D721Med (cell line): Measurements from ENCODE around the gene ALKBH5.

Experiments
- DNase-seq: peaks from one replicate; pipeline ENCODE4 v3.0.0; 2011; ENCODE audit warnings: low spot score; ENCODE audit not compliant: insufficient read length
- FAIRE-seq: peaks from 2 replicates; lab custom pipeline; 2011; peaks lifted over from hg19 to GRCh38; lab: Jason Lieb, UNC
- TF ChIP-seq, protein P1 (sequence below): IDR thresholded peaks from 2 replicates; pipeline ENCODE4 v1.5.1; 2012; ENCODE audit warnings: mild to moderate bottlenecking, control low read depth; ENCODE audit not compliant: insufficient read depth; ENCODE audit errors: missing control alignments

Gene ALKBH5

DNA sequence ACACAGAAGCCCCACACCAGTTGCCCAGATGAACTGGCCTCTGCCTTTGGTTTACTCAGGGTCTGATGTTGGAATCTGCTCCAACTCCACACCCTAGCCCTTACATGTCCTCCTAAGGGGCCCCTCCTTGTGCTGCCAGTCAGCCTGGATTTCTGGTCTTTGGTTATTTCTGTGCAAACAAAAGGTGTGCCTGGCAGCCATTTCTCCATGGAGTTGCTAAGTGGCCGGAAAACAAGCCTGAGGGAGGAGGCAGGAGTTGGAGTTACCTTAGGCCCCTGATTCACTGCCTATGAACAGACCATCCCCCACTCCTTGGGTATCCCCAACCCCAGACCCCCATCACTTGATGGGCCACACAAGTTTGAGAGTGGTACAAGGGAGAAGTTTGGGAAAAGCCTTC is 4.4 kb upstream of the ALKBH5 start:
- FAIRE-seq (no peak), DNase-seq (no peak)
- TF ChIP-seq, protein P1, sequence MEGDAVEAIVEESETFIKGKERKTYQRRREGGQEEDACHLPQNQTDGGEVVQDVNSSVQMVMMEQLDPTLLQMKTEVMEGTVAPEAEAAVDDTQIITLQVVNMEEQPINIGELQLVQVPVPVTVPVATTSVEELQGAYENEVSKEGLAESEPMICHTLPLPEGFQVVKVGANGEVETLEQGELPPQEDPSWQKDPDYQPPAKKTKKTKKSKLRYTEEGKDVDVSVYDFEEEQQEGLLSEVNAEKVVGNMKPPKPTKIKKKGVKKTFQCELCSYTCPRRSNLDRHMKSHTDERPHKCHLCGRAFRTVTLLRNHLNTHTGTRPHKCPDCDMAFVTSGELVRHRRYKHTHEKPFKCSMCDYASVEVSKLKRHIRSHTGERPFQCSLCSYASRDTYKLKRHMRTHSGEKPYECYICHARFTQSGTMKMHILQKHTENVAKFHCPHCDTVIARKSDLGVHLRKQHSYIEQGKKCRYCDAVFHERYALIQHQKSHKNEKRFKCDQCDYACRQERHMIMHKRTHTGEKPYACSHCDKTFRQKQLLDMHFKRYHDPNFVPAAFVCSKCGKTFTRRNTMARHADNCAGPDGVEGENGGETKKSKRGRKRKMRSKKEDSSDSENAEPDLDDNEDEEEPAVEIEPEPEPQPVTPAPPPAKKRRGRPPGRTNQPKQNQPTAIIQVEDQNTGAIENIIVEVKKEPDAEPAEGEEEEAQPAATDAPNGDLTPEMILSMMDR, result no peak

DNA sequence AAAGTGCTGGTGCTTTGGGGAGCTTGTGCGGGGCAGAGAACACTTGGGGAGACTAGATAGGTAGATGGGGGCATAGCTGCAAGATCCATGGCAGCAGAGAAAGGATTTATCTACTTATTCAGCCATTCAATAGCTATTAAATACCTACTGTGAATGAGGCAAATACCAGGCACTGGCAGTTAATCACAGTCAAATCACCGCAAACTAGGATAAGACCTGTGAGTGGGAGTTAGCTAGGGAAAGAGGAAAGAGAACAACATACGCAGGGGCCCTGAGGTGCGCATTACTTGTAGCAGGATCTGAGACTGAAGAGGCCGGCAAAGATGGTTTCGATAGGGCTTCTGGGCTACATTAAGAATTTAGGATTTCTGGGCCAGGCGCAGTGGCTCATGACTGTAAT is 3.8 kb upstream of the ALKBH5 start:
- DNase-seq, result no peak
- FAIRE-seq, result no peak
- TF ChIP-seq, protein P1, result no peak

DNA sequence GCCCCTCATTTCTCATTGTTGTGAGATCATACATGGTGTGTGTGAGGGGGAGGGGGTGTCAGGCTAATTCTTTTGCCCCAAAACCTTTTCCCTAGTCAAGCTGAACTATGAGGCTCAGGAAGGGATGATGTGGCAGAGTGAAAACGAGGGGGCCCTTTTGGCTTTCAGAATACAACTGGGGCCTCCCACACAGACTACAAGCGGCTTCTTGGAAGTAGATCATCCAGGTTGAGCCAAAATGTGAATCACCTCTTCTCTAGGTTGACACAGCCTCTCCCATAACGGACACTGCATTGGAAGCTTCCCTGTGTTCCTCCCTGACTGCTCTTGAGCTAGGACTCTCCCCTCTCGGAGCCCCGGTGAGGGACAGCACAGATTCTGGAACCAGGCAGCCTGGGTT is 2.3 kb upstream of the ALKBH5 start:
- no peak for DNase-seq
- TF ChIP-seq, protein P1, result no peak
- FAIRE-seq, result no peak

DNA sequence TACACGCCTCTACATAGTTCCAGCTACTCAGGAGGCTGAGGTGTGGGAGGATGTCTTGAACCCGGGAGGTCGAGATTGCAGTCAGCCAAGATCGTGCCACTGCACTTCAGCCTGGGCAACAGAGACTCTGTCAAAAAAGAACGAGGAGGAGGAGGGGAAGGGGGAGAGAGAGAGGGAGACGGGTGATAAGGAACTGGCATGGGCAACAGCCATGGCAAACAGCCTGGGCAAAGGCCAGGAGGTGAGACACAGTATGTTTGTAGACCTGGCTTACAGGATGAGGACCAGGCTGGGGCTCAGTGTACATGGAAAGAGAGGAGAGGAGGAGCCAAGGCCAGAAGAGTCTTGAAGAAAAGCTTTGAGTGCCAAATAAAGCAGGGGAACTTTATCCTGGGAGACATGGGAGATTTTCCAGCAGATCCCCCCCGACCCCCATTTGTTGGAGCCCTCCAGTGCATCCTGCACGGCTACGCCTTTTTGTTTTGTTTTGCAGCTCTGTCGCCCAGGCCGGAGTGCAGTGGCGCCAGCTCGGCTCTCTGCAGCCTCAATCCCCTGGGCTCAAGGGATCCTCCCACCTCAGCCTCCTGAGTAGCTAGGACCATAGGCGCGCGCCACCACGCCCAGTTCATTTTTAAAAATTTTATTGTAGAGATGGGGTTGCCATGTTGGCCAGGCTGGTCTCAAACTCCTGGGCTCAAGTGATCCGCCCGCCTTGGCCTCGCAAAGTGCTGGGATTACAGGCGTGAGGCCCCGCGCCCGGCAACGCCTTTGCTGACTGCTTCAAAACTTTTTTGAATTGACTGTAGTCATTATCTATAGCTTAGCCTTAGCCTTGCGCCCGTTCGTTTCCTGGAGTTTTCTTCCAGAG is 1.3 kb upstream of the ALKBH5 start:
- no peak for DNase-seq
- no peak for FAIRE-seq
- TF ChIP-seq, protein P1, result no peak

DNA sequence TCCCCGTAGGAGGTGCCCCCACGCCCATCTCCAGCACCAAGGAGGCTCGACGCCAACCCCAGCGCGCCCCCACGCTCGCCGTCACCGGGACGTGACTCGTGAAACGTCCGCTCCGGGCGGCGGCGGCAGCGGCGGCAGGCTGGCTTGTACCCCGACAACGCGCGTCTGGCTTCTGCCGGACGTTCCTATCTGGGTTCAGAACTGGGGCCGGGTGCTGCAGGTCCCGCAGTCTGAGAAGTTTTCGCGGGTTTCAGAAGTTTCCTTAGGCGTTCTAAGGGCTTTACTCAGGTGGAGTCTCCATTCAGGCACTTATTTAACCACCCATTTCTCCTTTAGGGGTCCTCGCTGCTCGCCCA is 672 bp upstream of the ALKBH5 start:
- FAIRE-seq (no peak), DNase-seq (peak; percentile 55)
- TF ChIP-seq, protein P1, result no peak

DNA sequence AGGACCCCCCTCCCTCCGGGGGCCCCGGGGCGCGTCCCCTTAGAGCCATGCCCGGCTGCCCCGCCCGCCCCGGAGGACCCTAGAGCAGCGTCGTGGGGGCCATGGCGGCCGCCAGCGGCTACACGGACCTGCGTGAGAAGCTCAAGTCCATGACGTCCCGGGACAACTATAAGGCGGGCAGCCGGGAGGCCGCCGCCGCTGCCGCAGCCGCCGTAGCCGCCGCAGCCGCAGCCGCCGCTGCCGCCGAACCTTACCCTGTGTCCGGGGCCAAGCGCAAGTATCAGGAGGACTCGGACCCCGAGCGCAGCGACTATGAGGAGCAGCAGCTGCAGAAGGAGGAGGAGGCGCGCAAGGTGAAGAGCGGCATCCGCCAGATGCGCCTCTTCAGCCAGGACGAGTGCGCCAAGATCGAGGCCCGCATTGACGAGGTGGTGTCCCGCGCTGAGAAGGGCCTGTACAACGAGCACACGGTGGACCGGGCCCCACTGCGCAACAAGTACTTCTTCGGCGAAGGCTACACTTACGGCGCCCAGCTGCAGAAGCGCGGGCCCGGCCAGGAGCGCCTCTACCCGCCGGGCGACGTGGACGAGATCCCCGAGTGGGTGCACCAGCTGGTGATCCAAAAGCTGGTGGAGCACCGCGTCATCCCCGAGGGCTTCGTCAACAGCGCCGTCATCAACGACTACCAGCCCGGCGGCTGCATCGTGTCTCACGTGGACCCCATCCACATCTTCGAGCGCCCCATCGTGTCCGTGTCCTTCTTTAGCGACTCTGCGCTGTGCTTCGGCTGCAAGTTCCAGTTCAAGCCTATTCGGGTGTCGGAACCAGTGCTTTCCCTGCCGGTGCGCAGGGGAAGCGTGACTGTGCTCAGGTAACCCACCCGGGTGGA is 759 bp downstream of the ALKBH5 start:
- TF ChIP-seq, protein P1, result no peak
- FAIRE-seq (no peak), DNase-seq (no peak)
